Endometrial microvascular endothelial cells (primary cell): ENCODE results near the gene GRID1. TPM values are rescaled to one million over a fixed set of nuclear protein-coding genes. Genes with fewer than 3 reads are reported as not detected.

Experiments used
- in situ Hi-C: cut with HindIII; loops from 2 replicates; pipeline ENCODE4 v1.10.0; 2017; ENCODE audit warnings: low sequenced_read_pairs, low pct_unique_long_range_greater_than_20kb; ENCODE audit errors: inconsistent ontology term
- total RNA-seq: library from RNA; depleted of rRNA; stranded (reverse); fragments of >200 nt; gene quantifications from one replicate; pipeline ENCODE4 v1.2.3, GENCODE V29; 2015; ENCODE audit errors: inconsistent ontology term

The GRID1 gene
- total RNA-seq, 1 donor from 2014 or later: not detected

DNA sequence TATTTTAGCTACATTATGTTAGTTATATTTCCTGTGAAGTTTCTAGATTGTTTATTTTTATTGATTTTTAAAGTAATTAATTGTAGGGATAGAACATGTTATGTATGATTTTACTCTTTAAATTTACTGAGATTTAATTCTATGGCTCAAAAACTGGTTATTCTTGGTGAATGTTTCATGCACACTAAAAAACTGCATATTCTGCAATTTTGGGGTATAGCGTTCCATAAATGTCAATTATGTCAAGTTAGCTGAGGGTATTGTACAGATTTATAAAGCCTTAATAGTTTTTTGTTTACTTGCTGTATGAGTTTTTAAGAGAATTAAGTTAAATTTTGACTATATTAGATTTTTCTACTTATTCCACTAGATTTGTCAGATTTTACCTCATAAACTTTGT, 669.7 kb downstream of the GRID1 start:
- in situ Hi-C loops: no loop called here

GRCh38 chr10:85682621-85683020, 684.0 kb downstream of the GRID1 start:
- in situ Hi-C loops: no loop called here

- in situ Hi-C loops: no loop called here
Measured at GRCh38 chr10:85679710-85680109, 686.9 kb downstream of the GRID1 start.

DNA sequence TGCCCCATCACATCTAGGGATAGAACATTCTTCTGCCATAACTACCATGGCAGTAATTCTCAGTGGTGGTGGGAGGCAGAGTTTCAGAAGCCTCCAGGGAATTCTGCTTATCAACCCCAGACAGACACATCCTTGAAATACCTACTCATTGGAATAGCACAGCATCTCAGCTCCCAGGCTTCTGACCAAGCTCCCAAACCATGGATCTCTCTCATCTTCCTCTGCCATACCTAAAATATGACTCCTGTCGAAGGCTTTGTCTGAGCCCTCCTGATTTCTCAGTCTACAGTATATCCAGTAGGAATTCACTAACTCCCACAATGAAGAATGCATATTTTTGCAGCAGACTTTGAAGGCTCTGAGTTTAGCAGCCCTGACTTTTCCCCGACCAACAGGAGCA, 687.5 kb downstream of the GRID1 start:
- in situ Hi-C loops: no loop called here

DNA sequence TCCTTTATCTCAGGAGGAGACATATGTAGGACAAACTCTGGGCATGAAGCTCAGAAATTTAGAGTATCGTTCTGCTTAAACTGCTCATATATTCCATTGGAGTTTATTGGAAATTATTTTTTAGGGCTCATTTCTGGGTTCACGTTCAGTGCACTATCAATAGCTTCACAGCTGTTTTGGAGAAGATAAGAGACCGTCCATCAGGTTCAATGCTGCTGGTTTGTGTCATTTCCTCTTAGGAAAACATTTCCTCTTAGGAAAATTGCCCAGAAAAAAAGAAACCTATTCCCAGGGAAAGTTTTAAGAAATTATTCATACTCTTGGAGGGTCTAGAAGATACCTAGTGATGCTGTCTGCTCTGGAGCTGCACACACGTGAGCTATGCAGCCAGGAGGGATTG, 691.7 kb downstream of the GRID1 start:
- in situ Hi-C loops: no loop called here

- in situ Hi-C loops: no loop called here
Measured at GRCh38 chr10:85673270-85673669, 693.3 kb downstream of the GRID1 start.

DNA sequence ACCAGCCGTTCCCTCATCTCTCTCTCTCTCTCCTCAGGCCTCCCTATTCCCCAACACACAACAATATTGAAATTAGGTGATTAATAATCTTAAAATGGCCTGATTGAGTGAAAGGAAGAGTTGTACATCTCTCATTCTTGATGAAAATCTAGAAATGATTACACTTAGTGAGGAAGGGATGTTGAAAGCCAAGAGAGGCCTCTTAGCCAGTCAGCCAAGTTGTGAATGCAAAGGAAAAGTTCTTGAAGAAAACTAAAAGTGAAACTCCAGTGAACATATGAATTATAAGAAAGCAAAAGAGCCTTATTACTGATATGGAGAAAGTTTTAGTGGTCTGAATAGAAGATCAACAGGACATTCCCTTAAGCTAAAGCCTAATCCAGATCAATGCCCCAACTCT, 695.1 kb downstream of the GRID1 start:
- in situ Hi-C loops: no loop called here

- in situ Hi-C loops: no loop called here
Measured at GRCh38 chr10:85668522-85668921, 698.1 kb downstream of the GRID1 start.

- in situ Hi-C loops: no loop called here
Measured at GRCh38 chr10:85667638-85668233, 698.9 kb downstream of the GRID1 start.

DNA sequence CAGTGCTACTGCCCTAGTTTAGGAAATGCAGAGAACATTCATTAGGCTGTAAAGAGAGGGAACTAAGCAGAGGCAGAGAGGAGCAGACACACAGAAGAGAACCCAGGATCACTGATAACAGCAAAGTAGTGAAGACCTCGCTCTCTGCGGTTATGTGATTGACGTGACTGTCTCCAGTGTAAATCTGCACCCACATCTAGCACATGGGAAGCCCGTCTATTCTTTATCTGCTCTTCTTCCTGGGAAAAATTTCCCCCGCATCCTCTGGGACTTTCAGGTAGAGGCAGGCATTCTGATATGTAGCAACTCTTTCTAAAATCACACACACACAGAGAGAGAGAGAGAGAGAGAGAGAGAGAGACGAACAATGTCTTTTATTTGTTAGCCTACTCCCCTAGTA, 699.6 kb downstream of the GRID1 start:
- in situ Hi-C loops: no loop called here

DNA sequence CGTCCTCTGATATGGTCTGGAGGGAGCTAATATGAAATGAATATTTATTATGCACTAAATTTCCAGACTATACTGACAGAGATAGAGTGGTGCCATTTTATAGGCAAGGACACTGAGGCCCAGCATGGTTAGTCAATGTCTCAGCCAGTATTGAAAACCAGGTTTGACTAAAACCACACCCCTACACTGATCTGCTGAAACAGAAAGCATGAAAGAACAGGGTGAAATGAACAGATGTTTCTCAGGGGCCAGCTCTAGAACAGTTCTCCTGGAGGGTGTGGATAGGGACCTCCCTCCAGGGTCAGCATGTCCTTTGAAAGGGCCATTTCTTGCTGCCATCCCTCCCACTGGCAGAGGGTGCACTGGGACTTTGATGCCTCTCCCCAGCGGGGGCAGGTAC, 700.5 kb downstream of the GRID1 start:
- in situ Hi-C loops: no loop called here

DNA sequence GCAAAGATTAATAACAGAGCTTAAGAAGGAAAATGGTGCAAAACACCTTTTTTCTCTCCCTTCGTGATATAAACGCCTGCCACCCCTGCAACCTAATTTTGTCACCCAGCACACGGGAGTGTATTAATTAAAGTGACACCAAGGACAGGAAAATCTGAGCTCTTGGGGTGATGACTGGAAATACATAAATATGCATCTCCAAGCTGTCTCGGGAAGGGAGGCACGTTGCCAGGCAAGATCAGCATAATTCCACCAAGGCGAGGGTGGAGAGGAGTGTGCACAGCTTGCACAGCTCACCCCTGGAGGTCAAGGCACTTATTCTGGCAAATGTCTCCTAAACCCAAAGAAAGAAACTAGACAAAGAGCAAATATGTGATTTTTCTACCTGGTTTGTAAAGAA, 700.9 kb downstream of the GRID1 start:
- in situ Hi-C loops: no loop called here

GRCh38 chr10:85665078-85665477, 701.5 kb downstream of the GRID1 start:
- in situ Hi-C loops: no loop called here

DNA sequence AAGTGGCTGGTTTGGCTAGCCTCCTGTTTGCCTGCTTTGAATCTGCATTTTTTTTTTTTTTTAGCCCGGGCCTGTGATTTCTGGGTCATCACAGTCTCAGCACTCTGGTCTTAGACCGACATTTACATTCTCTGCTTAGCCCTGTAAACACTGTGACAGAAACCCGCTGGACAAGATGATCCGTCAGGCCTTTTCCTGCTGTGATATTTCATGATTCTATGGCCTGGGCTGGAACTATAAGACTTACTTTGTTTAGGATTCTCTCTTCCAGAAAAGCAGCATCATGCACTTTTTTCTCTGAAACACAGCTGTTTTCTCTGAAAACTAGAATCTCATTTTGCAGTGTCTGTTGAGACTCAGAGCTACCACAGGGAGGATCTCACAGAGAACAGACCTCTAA, 705.5 kb downstream of the GRID1 start:
- in situ Hi-C loops: no loop called here

DNA sequence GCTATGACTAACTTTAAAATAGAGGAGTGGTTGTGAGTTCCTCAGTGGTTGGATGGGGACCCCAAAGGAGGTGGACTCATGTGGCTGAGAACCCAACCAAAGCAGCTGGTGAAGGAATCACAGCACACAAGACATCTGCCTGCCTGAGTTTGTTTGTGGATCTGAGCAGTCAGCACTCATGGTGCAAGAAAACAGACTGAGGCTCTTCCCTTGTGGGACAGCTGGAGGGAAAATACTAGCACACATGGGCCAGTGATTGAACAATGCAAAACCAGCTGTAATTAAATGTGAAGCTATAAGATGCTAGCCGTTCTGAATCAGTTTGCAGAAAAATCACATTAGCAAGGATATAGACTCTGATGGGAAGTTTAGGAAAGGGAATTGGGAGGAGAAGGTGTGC, 707.3 kb downstream of the GRID1 start:
- in situ Hi-C loops: no loop called here

DNA sequence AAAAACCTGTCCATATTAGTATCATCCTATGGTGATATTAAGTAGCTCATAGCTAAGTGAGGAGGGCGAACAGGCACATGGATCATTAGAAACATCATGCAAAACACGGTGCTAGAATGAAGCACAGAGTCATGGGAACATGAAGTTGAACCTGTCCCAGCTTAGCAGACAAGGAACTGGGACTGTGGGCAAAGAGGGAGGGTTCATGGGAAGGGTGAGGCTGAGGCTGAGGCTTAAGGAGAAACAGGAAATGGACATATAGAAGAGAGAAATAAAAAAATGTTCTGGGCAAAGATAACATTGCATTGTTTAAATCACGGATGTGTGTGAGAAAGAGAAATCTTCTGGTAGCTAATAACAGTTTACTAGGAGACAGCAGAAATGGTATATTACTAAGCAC, 708.1 kb downstream of the GRID1 start:
- in situ Hi-C loops: no loop called here

DNA sequence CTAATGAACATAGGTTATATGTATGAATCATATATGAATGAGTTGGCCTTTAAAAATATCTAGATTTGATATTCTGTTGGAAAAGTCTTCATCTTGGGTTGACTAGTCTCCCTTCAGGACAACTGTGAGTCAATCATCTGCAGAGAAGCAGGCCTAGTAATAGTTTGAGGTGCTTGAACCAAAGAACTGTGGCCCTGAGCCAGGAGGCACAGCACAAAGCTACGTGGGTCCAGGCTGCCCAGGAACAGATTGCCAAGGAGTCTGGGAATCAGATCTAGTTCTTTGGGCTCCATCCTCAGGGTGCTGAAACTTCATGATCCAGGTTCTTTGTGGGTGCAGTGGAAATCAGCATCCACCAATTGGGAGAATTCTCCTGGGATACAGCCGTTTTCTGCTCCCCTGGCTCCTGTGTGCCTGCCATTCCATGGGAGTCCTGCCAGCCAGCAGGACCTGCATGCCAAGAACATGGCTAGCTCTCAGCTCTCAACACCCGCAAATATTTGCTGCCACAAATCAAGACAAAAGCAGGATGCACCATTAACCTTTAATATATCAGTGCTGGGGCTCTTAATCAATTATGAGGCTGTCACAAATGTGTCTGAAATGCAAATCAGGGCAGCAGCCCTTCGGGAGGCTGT, 709.0 kb downstream of the GRID1 start:
- in situ Hi-C loops: no loop called here

- in situ Hi-C loops: no loop called here
Measured at GRCh38 chr10:85655411-85655810, 711.2 kb downstream of the GRID1 start.

GRCh38 chr10:85651497-85651882, 715.1 kb downstream of the GRID1 start:
- in situ Hi-C loops: no loop called here

- in situ Hi-C loops: no loop called here
Measured at GRCh38 chr10:85650791-85651496, 715.7 kb downstream of the GRID1 start.
